NT2/D1 (cell line): Measurements from ENCODE around the gene EEFSEC.

Experiments used
- DNase-seq: peaks from one replicate; pipeline ENCODE4 v3.0.0-alpha.2; 2011; ENCODE audit warnings: low read depth, low spot score
- H3K27me3 ChIP-seq: 2 replicates; pipeline ENCODE4 v1.6.0; 2011; ENCODE audit warnings: mild to moderate bottlenecking; ENCODE audit not compliant: insufficient read length, insufficient read depth
- H3K36me3 ChIP-seq: 2 replicates; pipeline ENCODE4 v1.6.1; 2011; ENCODE audit warnings: mild to moderate bottlenecking, low read length, mixed read lengths; ENCODE audit not compliant: insufficient read depth, insufficient read length
- H3K4me1 ChIP-seq: 2 replicates; pipeline ENCODE4 v1.5.1; 2011; ENCODE audit not compliant: insufficient read depth, insufficient read length
- H3K4me3 ChIP-seq: 2 replicates; pipeline ENCODE4 v1.5.1; 2011; ENCODE audit warnings: low read depth; ENCODE audit not compliant: insufficient read length
- H3K9ac ChIP-seq: 2 replicates; pipeline ENCODE4 v1.6.0; 2011; ENCODE audit warnings: low read depth; ENCODE audit not compliant: insufficient read length
- H3K9me3 ChIP-seq: 2 replicates; pipeline ENCODE4 v1.5.1; 2011; ENCODE audit warnings: mild to moderate bottlenecking, low read length; ENCODE audit not compliant: insufficient read depth
- SUZ12 ChIP-seq: IDR thresholded peaks from 2 replicates; pipeline ENCODE4 v1.6.1; 2011; ENCODE audit not compliant: insufficient read length, insufficient read depth; ENCODE audit errors: extremely low read depth
- YY1 ChIP-seq: IDR thresholded peaks from 2 replicates; pipeline ENCODE4 v1.6.1; 2011; ENCODE audit not compliant: insufficient read length, insufficient read depth
- ZNF274 ChIP-seq: IDR thresholded peaks from 2 replicates; pipeline ENCODE4 v1.6.1; 2011; ENCODE audit warnings: mild to moderate bottlenecking, low read depth, low read length

Gene EEFSEC

GRCh38 chr3:128231606-128232005, 78.3 kb downstream of the EEFSEC start:
- Histone ChIP-seq H3K4me1 (peaks cover 11% of the 10 kb centered on the region), H3K9me3 (no peaks in the 10 kb centered on the region), H3K9ac (no peak overlapping the region), H3K4me3 (no peak overlapping the region), H3K27me3 (no peaks in the 10 kb centered on the region), H3K36me3 (no peaks in the 10 kb centered on the region)
- no peak for DNase-seq
- TF ChIP-seq ZNF274, result no peak
- TF ChIP-seq YY1, result no peak
- no peak for TF ChIP-seq SUZ12

GRCh38 chr3:128232376-128233178, 79.3 kb downstream of the EEFSEC start:
- no peaks in the 10 kb centered on the region for H3K27me3 ChIP-seq
- no peak overlapping the region for H3K9ac ChIP-seq
- H3K9me3 ChIP-seq, result no peaks in the 10 kb centered on the region
- DNase-seq, result no peak
- H3K4me3 ChIP-seq, result no peak overlapping the region
- peaks cover 4% of the 10 kb centered on the region for H3K4me1 ChIP-seq
- no peaks in the 10 kb centered on the region for H3K36me3 ChIP-seq
- TF ChIP-seq SUZ12 (no peak), ZNF274 (no peak), YY1 (no peak)

GRCh38 chr3:128235207-128235926, 82.1 kb downstream of the EEFSEC start:
- Histone ChIP-seq H3K9ac (no peak overlapping the region), H3K4me1 (peaks cover 8% of the 10 kb centered on the region), H3K36me3 (no peaks in the 10 kb centered on the region), H3K27me3 (no peaks in the 10 kb centered on the region), H3K4me3 (no peak overlapping the region), H3K9me3 (no peaks in the 10 kb centered on the region)
- TF ChIP-seq YY1 (no peak), ZNF274 (no peak), SUZ12 (no peak)
- DNase-seq, result no peak

GRCh38 chr3:128236657-128237056, 83.4 kb downstream of the EEFSEC start:
- no peak for DNase-seq
- TF ChIP-seq SUZ12, result no peak
- no peak for TF ChIP-seq YY1
- TF ChIP-seq ZNF274, result no peak
- Histone ChIP-seq H3K9me3 (no peaks in the 10 kb centered on the region), H3K27me3 (no peaks in the 10 kb centered on the region), H3K36me3 (no peaks in the 10 kb centered on the region), H3K9ac (no peak overlapping the region), H3K4me3 (no peak overlapping the region), H3K4me1 (peaks cover 4% of the 10 kb centered on the region)

- no peak for TF ChIP-seq YY1
- TF ChIP-seq SUZ12, result no peak
- no peak for TF ChIP-seq ZNF274
- H3K4me1 ChIP-seq, result peaks cover 3% of the 10 kb centered on the region
- no peak for DNase-seq
These were observed 84.3 kb downstream of the EEFSEC start for GRCh38 chr3:128237348-128238183.

GRCh38 chr3:128238184-128238489, 84.9 kb downstream of the EEFSEC start:
- Histone ChIP-seq H3K36me3 (no peaks in the 10 kb centered on the region), H3K9ac (no peak overlapping the region), H3K27me3 (no peaks in the 10 kb centered on the region), H3K4me3 (no peak overlapping the region), H3K4me1 (peaks cover 3% of the 10 kb centered on the region), H3K9me3 (no peaks in the 10 kb centered on the region)
- TF ChIP-seq YY1, result no peak
- TF ChIP-seq SUZ12, result no peak
- no peak for TF ChIP-seq ZNF274
- no peak for DNase-seq

More at GRCh38 chr3:128237348-128238183, 84.3 kb downstream of the EEFSEC start:
- Histone ChIP-seq H3K27me3 (no peaks in the 10 kb centered on the region), H3K36me3 (no peaks in the 10 kb centered on the region), H3K9me3 (no peaks in the 10 kb centered on the region), H3K4me3 (no peak overlapping the region), H3K9ac (no peak overlapping the region)

- Histone ChIP-seq H3K27me3 (no peaks in the 10 kb centered on the region), H3K36me3 (no peaks in the 10 kb centered on the region), H3K9me3 (no peaks in the 10 kb centered on the region), H3K4me1 (peaks cover 3% of the 10 kb centered on the region), H3K9ac (no peak overlapping the region), H3K4me3 (no peak overlapping the region)
- no peak for DNase-seq
- TF ChIP-seq ZNF274, result no peak
- no peak for TF ChIP-seq YY1
- no peak for TF ChIP-seq SUZ12
These were observed 86.0 kb downstream of the EEFSEC start for GRCh38 chr3:128239304-128239703.
